ENCODE data around the gene PAX8.
"Not testable (repeated sequence)": the region's sequence is repeated elsewhere in the genome, so short reads cannot be mapped to it uniquely, and the experiment has no call there.

The PAX8 gene

DNA sequence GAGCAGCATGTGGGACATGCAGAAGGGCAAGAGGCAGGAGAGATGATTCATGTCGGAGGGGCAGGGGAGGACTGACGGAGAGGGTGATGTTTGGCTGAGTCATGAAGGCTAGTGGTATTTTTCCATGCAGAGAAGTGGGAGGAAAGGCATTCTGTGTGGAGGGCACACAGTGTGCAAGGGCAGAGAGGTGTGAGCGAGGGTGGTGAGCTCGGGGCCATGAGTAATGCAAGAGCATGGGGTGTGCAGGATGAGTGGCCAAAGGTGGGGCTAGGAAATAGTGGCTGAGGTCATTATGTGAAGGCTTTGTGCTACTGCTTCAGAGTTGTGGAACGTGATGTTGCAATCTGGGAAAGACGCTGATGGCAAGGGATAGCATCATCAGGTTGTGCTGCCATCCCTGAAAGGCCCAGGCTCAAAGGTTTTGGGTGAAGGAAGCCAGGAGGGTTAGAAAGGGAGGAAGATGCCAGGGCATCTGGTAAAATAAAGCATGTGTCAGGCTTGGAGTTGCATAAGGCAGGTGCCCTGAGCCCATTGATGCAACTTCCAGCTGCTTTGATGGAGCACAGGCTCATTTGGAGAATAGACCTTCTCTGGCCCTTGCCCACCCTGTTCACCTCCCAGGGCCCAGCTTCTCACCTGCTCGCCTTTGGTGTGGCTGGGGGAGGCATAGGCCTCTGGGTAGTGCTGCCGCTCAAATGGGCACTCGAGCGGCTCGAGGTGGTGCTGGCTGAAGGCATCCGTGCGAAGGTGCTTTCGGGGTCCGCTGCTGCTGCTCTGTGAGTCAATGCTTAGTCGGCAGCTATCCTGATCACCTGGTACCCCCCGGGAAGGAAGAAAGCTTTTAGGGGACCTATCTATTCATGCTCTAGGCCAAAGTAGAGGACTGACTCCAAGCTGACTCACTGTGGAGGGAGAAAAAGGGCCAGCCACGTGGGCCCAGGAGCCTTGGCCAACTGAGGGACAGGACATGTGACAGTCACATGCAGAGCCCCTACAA lies 37.5 kb downstream of the PAX8 start:
- no peak for TF ChIP-seq ZFX (IDR thresholded peaks at IDR 0.05)
- TF ChIP-seq, protein P1, sequence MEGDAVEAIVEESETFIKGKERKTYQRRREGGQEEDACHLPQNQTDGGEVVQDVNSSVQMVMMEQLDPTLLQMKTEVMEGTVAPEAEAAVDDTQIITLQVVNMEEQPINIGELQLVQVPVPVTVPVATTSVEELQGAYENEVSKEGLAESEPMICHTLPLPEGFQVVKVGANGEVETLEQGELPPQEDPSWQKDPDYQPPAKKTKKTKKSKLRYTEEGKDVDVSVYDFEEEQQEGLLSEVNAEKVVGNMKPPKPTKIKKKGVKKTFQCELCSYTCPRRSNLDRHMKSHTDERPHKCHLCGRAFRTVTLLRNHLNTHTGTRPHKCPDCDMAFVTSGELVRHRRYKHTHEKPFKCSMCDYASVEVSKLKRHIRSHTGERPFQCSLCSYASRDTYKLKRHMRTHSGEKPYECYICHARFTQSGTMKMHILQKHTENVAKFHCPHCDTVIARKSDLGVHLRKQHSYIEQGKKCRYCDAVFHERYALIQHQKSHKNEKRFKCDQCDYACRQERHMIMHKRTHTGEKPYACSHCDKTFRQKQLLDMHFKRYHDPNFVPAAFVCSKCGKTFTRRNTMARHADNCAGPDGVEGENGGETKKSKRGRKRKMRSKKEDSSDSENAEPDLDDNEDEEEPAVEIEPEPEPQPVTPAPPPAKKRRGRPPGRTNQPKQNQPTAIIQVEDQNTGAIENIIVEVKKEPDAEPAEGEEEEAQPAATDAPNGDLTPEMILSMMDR (conservative IDR thresholded peaks at IDR 0.05): no peak
- no peak overlapping the region for H3K27ac ChIP-seq

- TF ChIP-seq, protein P1 (conservative IDR thresholded peaks at IDR 0.05): no peak
- no peak for TF ChIP-seq ZFX (IDR thresholded peaks at IDR 0.05)
- no peak overlapping the region for H3K27ac ChIP-seq
Measured at GRCh38 chr2:113240150-113240914, 38.4 kb downstream of the PAX8 start.

DNA sequence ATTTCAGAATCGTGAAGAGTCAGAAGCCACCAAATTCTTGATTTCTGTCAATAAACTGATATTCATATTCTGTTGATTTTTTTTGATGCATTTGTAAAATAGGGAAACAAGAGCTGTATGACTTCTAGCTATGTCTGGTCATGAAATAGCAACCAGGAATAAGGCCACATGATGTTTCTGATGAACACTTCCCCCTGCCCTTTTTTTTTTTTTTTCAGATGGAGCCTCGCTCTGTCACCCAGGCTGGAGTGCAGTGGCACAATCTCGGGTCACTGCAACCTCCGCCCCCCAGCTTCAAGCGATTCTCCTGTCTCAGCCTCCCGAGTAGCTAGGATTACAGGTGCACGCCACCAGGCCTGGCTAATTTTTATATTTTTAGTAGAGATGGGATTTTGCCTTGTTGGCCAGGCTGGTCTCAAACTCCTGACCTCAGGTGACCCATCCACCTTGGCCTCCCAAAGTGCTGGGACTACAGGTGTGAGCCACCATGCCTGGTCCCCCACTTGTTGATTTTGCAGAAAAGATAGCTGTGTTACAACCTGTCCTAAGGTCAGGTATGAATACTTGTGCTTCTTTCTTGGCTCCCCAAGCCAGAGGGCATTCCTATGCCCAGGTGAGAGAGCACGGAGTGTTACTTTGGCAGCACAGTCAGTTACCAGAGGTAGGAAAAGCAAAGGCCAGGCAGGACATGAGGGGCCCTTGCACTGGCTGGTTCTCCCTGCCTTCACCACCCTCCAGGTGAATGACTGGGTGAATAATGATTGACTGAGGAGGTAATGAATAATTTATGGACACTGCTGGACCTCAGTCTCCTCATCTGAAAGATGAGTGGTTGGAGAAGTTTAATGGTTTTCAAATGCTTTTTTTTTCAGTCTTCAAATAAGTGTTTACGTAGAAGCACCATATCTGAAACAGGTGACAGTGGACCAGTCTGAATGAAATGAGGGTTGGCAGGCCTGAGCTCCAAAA lies 39.6 kb downstream of the PAX8 start:
- H3K27ac ChIP-seq: no peak overlapping the region
- TF ChIP-seq, protein P1 (conservative IDR thresholded peaks at IDR 0.05): no peak
- no peak for TF ChIP-seq ZFX (IDR thresholded peaks at IDR 0.05)

- TF ChIP-seq, protein P1 (conservative IDR thresholded peaks at IDR 0.05): no peak
- no peak for TF ChIP-seq ZFX (IDR thresholded peaks at IDR 0.05)
- no peak overlapping the region for H3K27ac ChIP-seq
Measured at GRCh38 chr2:113237604-113238160, 41.0 kb downstream of the PAX8 start.

- TF ChIP-seq, protein P1 (conservative IDR thresholded peaks at IDR 0.05): no peak
- no peak for TF ChIP-seq ZFX (IDR thresholded peaks at IDR 0.05)
- no peak overlapping the region for H3K27ac ChIP-seq
Measured at GRCh38 chr2:113236367-113237159, 42.2 kb downstream of the PAX8 start.

DNA sequence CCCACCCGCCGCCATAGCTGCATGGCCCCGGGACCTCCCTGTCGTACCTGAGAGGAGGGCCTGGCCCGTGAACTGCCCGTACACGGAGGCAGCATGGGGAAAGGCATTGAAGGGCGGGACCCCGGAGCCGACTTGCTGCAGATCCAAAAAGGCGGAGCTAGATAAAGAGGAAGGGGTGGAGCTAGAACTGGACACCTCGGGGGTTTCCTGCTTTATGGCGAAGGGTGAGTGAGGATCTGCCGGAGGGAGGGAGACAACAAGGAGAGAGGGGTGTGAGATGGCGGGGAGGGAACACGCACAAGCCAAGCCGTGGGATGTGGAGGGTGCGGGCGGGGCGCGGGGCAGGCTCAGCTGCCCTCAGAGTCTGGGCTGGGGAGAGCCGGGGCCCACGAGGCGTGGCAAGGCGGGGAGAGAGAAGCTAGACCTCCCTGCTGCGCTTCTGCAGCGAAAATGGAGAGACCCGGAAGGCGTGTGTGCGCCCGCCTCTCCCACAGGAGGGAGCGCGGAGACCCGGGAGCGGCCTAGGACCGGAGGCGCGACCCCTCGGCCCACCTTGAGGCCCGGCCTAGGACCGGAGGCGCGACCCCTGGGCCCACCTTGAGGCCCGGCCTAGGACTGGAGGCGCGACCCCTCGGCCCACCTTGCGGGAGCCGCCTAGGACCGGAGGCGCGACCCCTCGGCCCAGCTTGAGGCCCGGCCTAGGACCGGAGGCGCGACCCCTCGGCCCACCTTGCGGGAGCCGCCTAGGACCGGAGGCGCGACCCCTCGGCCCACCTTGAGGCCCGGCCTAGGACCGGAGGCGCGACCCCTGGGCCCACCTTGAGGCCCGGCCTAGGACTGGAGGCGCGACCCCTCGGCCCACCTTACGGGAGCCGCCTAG lies 43.1 kb downstream of the PAX8 start:
- not testable (repeated sequence) for H3K27ac ChIP-seq
